K562 (cell line): Measurements from ENCODE around the gene HSPB2.

Experiments
- GATA2 ChIP-seq: sonication (generic); formaldehyde crosslinking; IDR thresholded peaks from 2 replicates; pipeline ENCODE4 v1.4.0; 2020; ENCODE audit warnings: mild to moderate bottlenecking, missing genetic modification reagents
- MYC ChIP-seq, 2 experiments: fragments of 250-450 bp in 1 of 2; sonication (Bioruptor Pico) in 1 of 2; IDR thresholded peaks; 2 replicates each; pipeline versions ENCODE4 v1.5.1 to v1.6.1; 2012 to 2021; ENCODE audit warnings: low read depth in 2 of 2, borderline replicate concordance in 1 of 2, improper control_type of control experiment in 1 of 2, low read length in 1 of 2, mild to moderate bottlenecking in 1 of 2, moderate library complexity in 1 of 2
- NBN ChIP-seq: fragments of 450-650 bp; IDR thresholded peaks from 2 replicates; pipeline ENCODE4 v1.6.1; 2016; ENCODE audit warnings: low read depth, mild to moderate bottlenecking
- SREBF2 ChIP-seq: sonication (generic); formaldehyde crosslinking; IDR thresholded peaks from 2 replicates; pipeline ENCODE4 v1.4.0; 2020; ENCODE audit warnings: mild to moderate bottlenecking, missing genetic modification reagents

- no peak for TF ChIP-seq NBN
- no peak for TF ChIP-seq MYC (IDR thresholded peaks at IDR 0.05; ENCODE audit: low read depth, low read length)
- no peak for TF ChIP-seq MYC (CRISPR knock-in tag; IDR thresholded peaks at IDR 0.05; ENCODE audit: borderline replicate concordance, low read depth)
- no peak for TF ChIP-seq GATA2 (CRISPR knock-in tag)
- TF ChIP-seq SREBF2 (CRISPR knock-in tag), result no peak
Measured at GRCh38 chr11:111944651-111945051, 32.1 kb downstream of the HSPB2 start.
